ENCODE data around the gene ASCL3.

ASCL3 gene

DNA sequence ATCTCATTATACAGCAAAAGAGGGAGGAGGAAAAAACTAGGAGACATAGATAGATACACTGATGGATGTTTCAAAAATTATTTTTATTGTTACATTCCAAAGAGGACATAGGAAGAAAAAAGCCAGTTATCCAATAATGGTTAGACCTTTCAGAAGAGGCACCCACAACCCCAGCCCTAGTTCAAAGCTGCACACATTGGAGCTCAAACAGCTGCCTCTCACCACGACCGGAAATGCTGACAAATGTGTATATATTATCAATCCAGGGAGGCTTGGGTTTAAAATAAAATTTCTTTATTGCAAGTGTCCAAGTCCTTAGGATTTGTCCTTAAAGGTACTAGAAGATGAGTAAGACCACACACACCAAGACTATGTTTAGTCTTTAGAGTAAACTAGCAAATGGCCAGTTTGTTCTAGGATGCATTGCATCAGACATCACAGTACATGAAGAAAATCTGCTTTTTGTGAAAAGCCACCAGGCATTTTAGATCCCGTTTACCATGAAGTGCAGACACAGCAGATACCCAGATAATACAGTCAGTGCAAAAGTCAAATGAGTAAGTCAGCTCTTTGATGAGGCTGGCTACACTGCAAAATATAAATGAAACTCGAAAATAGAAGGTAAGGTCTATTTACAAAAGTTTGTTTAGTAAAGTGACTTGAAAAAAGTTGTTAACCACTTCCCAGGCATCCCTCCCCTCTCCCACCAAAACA is 4.6 kb upstream of the ASCL3 start:
- Histone ChIP-seq H3K27me3 (replicated peaks; ENCODE audit: insufficient read depth, low read length) (no peaks in the 10 kb centered on the region), H3K4me1 (ENCODE audit: low read length) (no peaks in the 10 kb centered on the region), H3K9me3 (replicated peaks; ENCODE audit: insufficient read depth, low read length) (no peaks in the 10 kb centered on the region), H3K4me3 (ENCODE audit: low read length) (no peak overlapping the region), H3K27ac (ENCODE audit: low read length) (peak overlapping the region; percentile 2; the same call in 1 of the 2 replicates), H3K36me3 (replicated peaks; ENCODE audit: insufficient read depth, low read length) (no peaks in the 10 kb centered on the region; the same call in 1 of the 2 replicates), H4K20me1 (ENCODE audit: insufficient read depth, low read length) (no peaks in the 10 kb centered on the region), H3K4me2 (ENCODE audit: low read depth, low read length) (no peak overlapping the region), H2AFZ (ENCODE audit: low read length) (no peak overlapping the region), H3F3A (ENCODE audit: insufficient read depth, low read length) (no peaks in the 10 kb centered on the region), H3K79me2 (ENCODE audit: low read length) (peaks cover 4% of the 10 kb centered on the region; the same call in 1 of the 2 replicates), H3K9ac (ENCODE audit: low read length) (no peak overlapping the region), H3K9me2 (replicated peaks; ENCODE audit: insufficient read depth, low read length) (no peaks in the 10 kb centered on the region)
- TF ChIP-seq, protein P1, sequence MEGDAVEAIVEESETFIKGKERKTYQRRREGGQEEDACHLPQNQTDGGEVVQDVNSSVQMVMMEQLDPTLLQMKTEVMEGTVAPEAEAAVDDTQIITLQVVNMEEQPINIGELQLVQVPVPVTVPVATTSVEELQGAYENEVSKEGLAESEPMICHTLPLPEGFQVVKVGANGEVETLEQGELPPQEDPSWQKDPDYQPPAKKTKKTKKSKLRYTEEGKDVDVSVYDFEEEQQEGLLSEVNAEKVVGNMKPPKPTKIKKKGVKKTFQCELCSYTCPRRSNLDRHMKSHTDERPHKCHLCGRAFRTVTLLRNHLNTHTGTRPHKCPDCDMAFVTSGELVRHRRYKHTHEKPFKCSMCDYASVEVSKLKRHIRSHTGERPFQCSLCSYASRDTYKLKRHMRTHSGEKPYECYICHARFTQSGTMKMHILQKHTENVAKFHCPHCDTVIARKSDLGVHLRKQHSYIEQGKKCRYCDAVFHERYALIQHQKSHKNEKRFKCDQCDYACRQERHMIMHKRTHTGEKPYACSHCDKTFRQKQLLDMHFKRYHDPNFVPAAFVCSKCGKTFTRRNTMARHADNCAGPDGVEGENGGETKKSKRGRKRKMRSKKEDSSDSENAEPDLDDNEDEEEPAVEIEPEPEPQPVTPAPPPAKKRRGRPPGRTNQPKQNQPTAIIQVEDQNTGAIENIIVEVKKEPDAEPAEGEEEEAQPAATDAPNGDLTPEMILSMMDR (IDR thresholded peaks at IDR 0.05; ENCODE audit: low read length) = no peak
- no peak for TF ChIP-seq EZH2phosphoT487 (IDR thresholded peaks at IDR 0.05; ENCODE audit: low read length)
- no peak for TF ChIP-seq EZH2 (optimal IDR thresholded peaks at IDR 0.05; ENCODE audit: low read depth, low read length)
- no peak for DNase-seq

DNA sequence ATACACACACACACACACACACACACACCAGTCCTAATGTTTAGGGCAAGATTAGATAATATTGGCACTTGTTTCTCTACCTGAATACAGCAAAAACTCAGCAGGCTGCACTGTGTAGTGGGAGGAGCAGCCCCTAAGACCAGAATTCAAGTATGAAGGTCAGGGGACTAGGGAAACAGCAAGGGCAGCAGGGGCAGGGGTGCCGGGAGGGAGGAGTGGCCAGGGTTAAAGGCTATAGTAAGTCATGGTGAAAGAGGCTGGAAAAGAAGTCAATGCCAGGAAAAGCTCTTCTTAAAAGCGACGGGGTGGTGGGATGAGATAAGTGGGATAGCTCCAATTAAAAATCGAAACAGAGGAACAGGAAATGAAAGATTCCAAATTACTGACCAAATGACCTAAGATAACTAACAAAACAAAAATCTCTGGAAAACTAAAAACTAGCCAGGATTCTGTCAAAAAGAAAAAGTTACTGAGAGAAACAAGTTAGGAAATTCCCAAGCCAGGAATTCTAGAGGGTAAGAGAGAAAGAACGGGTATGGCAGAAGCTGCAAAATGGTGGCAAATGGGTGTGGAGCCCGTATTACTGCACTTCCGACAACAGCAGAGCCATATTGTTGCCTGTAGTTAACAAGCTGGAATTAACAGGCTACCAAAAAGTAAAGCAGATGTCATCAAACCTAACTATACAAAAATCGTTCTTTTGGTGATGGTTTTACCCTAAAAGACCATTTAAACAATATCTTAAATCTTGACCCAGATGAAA is 1.3 kb downstream of the ASCL3 start:
- Histone ChIP-seq H3K4me3 (ENCODE audit: low read length) (no peak overlapping the region), H3K79me2 (ENCODE audit: low read length) (no peaks in the 10 kb centered on the region), H3K9ac (ENCODE audit: low read length) (no peak overlapping the region), H3K36me3 (replicated peaks; ENCODE audit: insufficient read depth, low read length) (no peaks in the 10 kb centered on the region), H4K20me1 (ENCODE audit: insufficient read depth, low read length) (no peaks in the 10 kb centered on the region), H3K27me3 (replicated peaks; ENCODE audit: insufficient read depth, low read length) (no peaks in the 10 kb centered on the region; the same call in 1 of the 2 replicates), H3K9me2 (replicated peaks; ENCODE audit: insufficient read depth, low read length) (no peaks in the 10 kb centered on the region), H3K9me3 (replicated peaks; ENCODE audit: insufficient read depth, low read length) (no peaks in the 10 kb centered on the region), H3F3A (ENCODE audit: insufficient read depth, low read length) (no peaks in the 10 kb centered on the region), H2AFZ (ENCODE audit: low read length) (no peak overlapping the region), H3K27ac (ENCODE audit: low read length) (no peak overlapping the region), H3K4me2 (ENCODE audit: low read depth, low read length) (no peak overlapping the region), H3K4me1 (ENCODE audit: low read length) (no peaks in the 10 kb centered on the region)
- TF ChIP-seq EZH2 (optimal IDR thresholded peaks at IDR 0.05; ENCODE audit: low read depth, low read length) (no peak), EZH2phosphoT487 (IDR thresholded peaks at IDR 0.05; ENCODE audit: low read length) (no peak)
- TF ChIP-seq, protein P1 (IDR thresholded peaks at IDR 0.05; ENCODE audit: low read length) = no peak
- no peak for DNase-seq

DNA sequence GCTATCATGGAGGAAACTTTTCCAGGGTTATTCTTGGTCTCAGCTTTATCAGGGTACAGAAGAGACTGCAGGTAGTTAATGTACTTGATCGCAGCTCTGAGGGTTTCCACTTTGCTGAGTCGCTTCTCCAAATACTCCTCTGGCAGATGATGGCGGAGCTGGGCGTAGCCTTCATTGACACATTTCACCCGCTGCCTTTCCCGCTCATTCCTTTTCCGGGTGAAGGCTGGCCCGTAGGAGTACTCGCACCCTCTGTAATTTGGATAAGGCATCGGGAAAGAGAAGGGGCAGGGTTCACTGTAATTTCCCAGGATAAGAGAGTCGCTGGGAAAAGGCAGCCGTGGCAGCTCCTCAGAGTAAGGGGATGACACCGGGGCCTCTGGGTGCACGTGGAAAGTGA is 5.2 kb downstream of the ASCL3 start:
- TF ChIP-seq EZH2phosphoT487 (IDR thresholded peaks at IDR 0.05; ENCODE audit: low read length) (no peak), EZH2 (optimal IDR thresholded peaks at IDR 0.05; ENCODE audit: low read depth, low read length) (no peak)
- TF ChIP-seq, protein P1 (IDR thresholded peaks at IDR 0.05; ENCODE audit: low read length) = no peak
- Histone ChIP-seq H3K4me1 (ENCODE audit: low read length) (no peaks in the 10 kb centered on the region), H3K9ac (ENCODE audit: low read length) (no peak overlapping the region), H3K36me3 (replicated peaks; ENCODE audit: insufficient read depth, low read length) (no peaks in the 10 kb centered on the region), H3K9me3 (replicated peaks; ENCODE audit: insufficient read depth, low read length) (no peaks in the 10 kb centered on the region), H4K20me1 (ENCODE audit: insufficient read depth, low read length) (no peaks in the 10 kb centered on the region), H3F3A (ENCODE audit: insufficient read depth, low read length) (no peaks in the 10 kb centered on the region), H2AFZ (ENCODE audit: low read length) (no peak overlapping the region), H3K27ac (ENCODE audit: low read length) (no peak overlapping the region), H3K4me3 (ENCODE audit: low read length) (no peak overlapping the region), H3K9me2 (replicated peaks; ENCODE audit: insufficient read depth, low read length) (no peaks in the 10 kb centered on the region), H3K79me2 (ENCODE audit: low read length) (no peaks in the 10 kb centered on the region), H3K27me3 (replicated peaks; ENCODE audit: insufficient read depth, low read length) (no peaks in the 10 kb centered on the region; the same call in 1 of the 2 replicates), H3K4me2 (ENCODE audit: low read depth, low read length) (no peak overlapping the region)
- DNase-seq = no peak

All from MM.1S (cell line).